ENCODE results near the gene GRIK2. TPM values are rescaled to one million over a fixed set of nuclear protein-coding genes. Genes with fewer than 3 reads are reported as not detected.

GRIK2 gene
- total and polyA plus RNA-seq, 2 experiments from 2014 or later = 1.4 to 7.1 TPM

- Histone ChIP-seq H3K9ac (no peak overlapping the region), H3K4me3 (no peak overlapping the region), H4K20me1 (ENCODE audit: insufficient read depth) (no peaks in the 10 kb centered on the region), H3K79me2 (ENCODE audit: insufficient read depth) (no peaks in the 10 kb centered on the region), H3F3A (ENCODE audit: insufficient read depth) (no peaks in the 10 kb centered on the region), H3K4me2 (ENCODE audit: unreplicated experiment) (no peak overlapping the region), H3K36me3 (ENCODE audit: low read depth) (no peaks in the 10 kb centered on the region), H3K9me3 (ENCODE audit: low read depth) (no peaks in the 10 kb centered on the region), H3K27me3 (replicated peaks; ENCODE audit: insufficient read depth) (no peaks in the 10 kb centered on the region), H3K27ac (no peak overlapping the region), H3K9me2 (ENCODE audit: insufficient read depth) (no peaks in the 10 kb centered on the region), H2AFZ (no peak overlapping the region), H3K4me1 (ENCODE audit: insufficient read depth) (no peaks in the 10 kb centered on the region)
- TF ChIP-seq EZH2 (IDR thresholded peaks at IDR 0.05; ENCODE audit: insufficient read depth, poor library complexity, severe bottlenecking) = no peak
- 38 to 70% methylated on average over 2 to 3 of the region's 3 CpGs for WGBS, 2 experiments (ENCODE audit: low coverage in 1 of 2, low lambda C conversion rate in 2 of 2, missing lambda C conversion rate in 2 of 2)
- DNase-seq = no peak
- in situ Hi-C loops (cut with MboI) = no loop called here
These were observed 92.6 kb downstream of the GRIK2 start for GRCh38 chr6:101486124-101486523.

- no peaks in the 10 kb centered on the region for H3K4me1 ChIP-seq (ENCODE audit: insufficient read depth)
- no peaks in the 10 kb centered on the region for H3F3A ChIP-seq (ENCODE audit: insufficient read depth)
- no peak overlapping the region for H3K4me3 ChIP-seq
- in situ Hi-C loops (cut with MboI) = no loop called here
- no peak for DNase-seq
- no peak for TF ChIP-seq EZH2 (IDR thresholded peaks at IDR 0.05; ENCODE audit: insufficient read depth, poor library complexity, severe bottlenecking)
- TF ChIP-seq EZH2phosphoT487 (IDR thresholded peaks at IDR 0.05; ENCODE audit: insufficient read depth, low read depth) = no peak
- WGBS, 2 experiments (ENCODE audit: low coverage in 1 of 2, low lambda C conversion rate in 2 of 2, missing lambda C conversion rate in 2 of 2) = 39 to 53% methylated on average over 3 of the region's 3 CpGs
- no peaks in the 10 kb centered on the region for H4K20me1 ChIP-seq (ENCODE audit: insufficient read depth)
- H3K9me2 ChIP-seq (ENCODE audit: insufficient read depth) = no peaks in the 10 kb centered on the region
- no peak overlapping the region for H3K4me2 ChIP-seq (ENCODE audit: unreplicated experiment)
- no peak overlapping the region for H3K27ac ChIP-seq
- no peaks in the 10 kb centered on the region for H3K9me3 ChIP-seq (ENCODE audit: low read depth)
- H3K79me2 ChIP-seq (ENCODE audit: insufficient read depth) = no peaks in the 10 kb centered on the region
- H3K27me3 ChIP-seq (replicated peaks; ENCODE audit: insufficient read depth) = no peaks in the 10 kb centered on the region
- no peak overlapping the region for H2AFZ ChIP-seq
- no peak overlapping the region for H3K9ac ChIP-seq
- no peaks in the 10 kb centered on the region for H3K36me3 ChIP-seq (ENCODE audit: low read depth)
These were observed 93.2 kb downstream of the GRIK2 start for GRCh38 chr6:101486726-101487125.

GRCh38 chr6:101489456-101489855, 95.9 kb downstream of the GRIK2 start:
- Histone ChIP-seq H3K4me1 (ENCODE audit: insufficient read depth) (no peaks in the 10 kb centered on the region), H3K4me3 (no peak overlapping the region), H3K9me2 (ENCODE audit: insufficient read depth) (no peaks in the 10 kb centered on the region), H3K9ac (no peak overlapping the region), H3K36me3 (ENCODE audit: low read depth) (no peaks in the 10 kb centered on the region), H4K20me1 (ENCODE audit: insufficient read depth) (no peaks in the 10 kb centered on the region), H3K27me3 (replicated peaks; ENCODE audit: insufficient read depth) (no peaks in the 10 kb centered on the region), H3F3A (ENCODE audit: insufficient read depth) (no peaks in the 10 kb centered on the region), H3K9me3 (ENCODE audit: low read depth) (no peaks in the 10 kb centered on the region), H3K4me2 (ENCODE audit: unreplicated experiment) (no peak overlapping the region), H3K79me2 (ENCODE audit: insufficient read depth) (no peaks in the 10 kb centered on the region), H2AFZ (no peak overlapping the region), H3K27ac (no peak overlapping the region)
- TF ChIP-seq EZH2phosphoT487 (IDR thresholded peaks at IDR 0.05; ENCODE audit: insufficient read depth, low read depth) (no peak), EZH2 (IDR thresholded peaks at IDR 0.05; ENCODE audit: insufficient read depth, poor library complexity, severe bottlenecking) (no peak)
- in situ Hi-C loops (cut with MboI) = no loop called here
- DNase-seq = peak; percentile 0

GRCh38 chr6:101490857-101491256, 97.3 kb downstream of the GRIK2 start:
- Histone ChIP-seq H3K9ac (no peak overlapping the region), H3K27me3 (replicated peaks; ENCODE audit: insufficient read depth) (no peaks in the 10 kb centered on the region), H3K9me3 (ENCODE audit: low read depth) (no peaks in the 10 kb centered on the region), H3K4me2 (ENCODE audit: unreplicated experiment) (no peak overlapping the region), H3K9me2 (ENCODE audit: insufficient read depth) (no peaks in the 10 kb centered on the region), H4K20me1 (ENCODE audit: insufficient read depth) (no peaks in the 10 kb centered on the region), H3F3A (ENCODE audit: insufficient read depth) (no peaks in the 10 kb centered on the region), H3K27ac (no peak overlapping the region), H3K79me2 (ENCODE audit: insufficient read depth) (no peaks in the 10 kb centered on the region), H3K36me3 (ENCODE audit: low read depth) (no peaks in the 10 kb centered on the region), H2AFZ (no peak overlapping the region), H3K4me3 (no peak overlapping the region), H3K4me1 (ENCODE audit: insufficient read depth) (no peaks in the 10 kb centered on the region)
- WGBS, 2 experiments (ENCODE audit: low coverage in 1 of 2, low lambda C conversion rate in 2 of 2, missing lambda C conversion rate in 2 of 2) = 34 to 42% methylated on average over 3 of the region's 3 CpGs
- in situ Hi-C loops (cut with MboI) = no loop called here
- TF ChIP-seq EZH2 (IDR thresholded peaks at IDR 0.05; ENCODE audit: insufficient read depth, poor library complexity, severe bottlenecking) = no peak
- no peak for TF ChIP-seq EZH2phosphoT487 (IDR thresholded peaks at IDR 0.05; ENCODE audit: insufficient read depth, low read depth)
- no peak for DNase-seq

GRCh38 chr6:101502818-101503217, 109.3 kb downstream of the GRIK2 start:
- TF ChIP-seq EZH2 (IDR thresholded peaks at IDR 0.05; ENCODE audit: insufficient read depth, poor library complexity, severe bottlenecking) (no peak), EZH2phosphoT487 (IDR thresholded peaks at IDR 0.05; ENCODE audit: insufficient read depth, low read depth) (no peak)
- H3K9me2 ChIP-seq (ENCODE audit: insufficient read depth) = no peaks in the 10 kb centered on the region
- no peak for DNase-seq
- no peaks in the 10 kb centered on the region for H3K4me1 ChIP-seq (ENCODE audit: insufficient read depth)
- no peak overlapping the region for H2AFZ ChIP-seq
- H3K9ac ChIP-seq = no peak overlapping the region
- H3K4me3 ChIP-seq = no peak overlapping the region
- no peak overlapping the region for H3K4me2 ChIP-seq (ENCODE audit: unreplicated experiment)
- H3K27ac ChIP-seq = no peak overlapping the region
- no peaks in the 10 kb centered on the region for H3F3A ChIP-seq (ENCODE audit: insufficient read depth)
- H4K20me1 ChIP-seq (ENCODE audit: insufficient read depth) = no peaks in the 10 kb centered on the region
- WGBS, 2 experiments (ENCODE audit: low coverage in 1 of 2, low lambda C conversion rate in 2 of 2, missing lambda C conversion rate in 2 of 2) = 30 to 41% methylated on average over 1 of the region's 1 CpG
- H3K27me3 ChIP-seq (replicated peaks; ENCODE audit: insufficient read depth) = no peaks in the 10 kb centered on the region
- no peaks in the 10 kb centered on the region for H3K79me2 ChIP-seq (ENCODE audit: insufficient read depth)
- H3K36me3 ChIP-seq (ENCODE audit: low read depth) = no peaks in the 10 kb centered on the region
- no peaks in the 10 kb centered on the region for H3K9me3 ChIP-seq (ENCODE audit: low read depth)
- in situ Hi-C loops (cut with MboI) = no loop called here
